Breast epithelium (tissue), 4 donors: ENCODE data around the gene VWF. TPM values are rescaled to one million over a fixed set of nuclear protein-coding genes. Genes with fewer than 3 reads are reported as not detected.

Experiments used
- DNase-seq, 2 donors: peaks; one replicate each; pipeline ENCODE4 v3.0.0-alpha.2; 2019; ENCODE audit warnings: low spot score in 2 of 2
- H3K27ac ChIP-seq, 2 donors: fragments of 200-600 bp; sonication (generic) in 1 of 2; one replicate each; pipeline ENCODE4 v1.5.1; 2016 to 2019; ENCODE audit warnings: mild to moderate bottlenecking in 1 of 2
- H3K27me3 ChIP-seq, 2 donors: fragments of 200-600 bp; sonication (generic) in 1 of 2; one replicate each; pipeline versions ENCODE4 v1.5.1 to v1.6.0; 2017 to 2019; ENCODE audit warnings: control low read depth in 1 of 2, mild to moderate bottlenecking in 1 of 2
- H3K36me3 ChIP-seq: fragments of 200-600 bp; one replicate; pipeline ENCODE4 v1.5.1; 2019
- H3K4me1 ChIP-seq, 2 donors: fragments of 200-600 bp; sonication (generic); one replicate each; pipeline ENCODE4 v1.5.1; 2016 to 2019; ENCODE audit warnings: control low read depth in 1 of 2
- H3K4me3 ChIP-seq, 3 donors: fragments of 200-600 bp; sonication (generic); 1 replicate in 2 of 3; 2 replicates in 1 of 3; pipeline ENCODE4 v1.5.1; 2016 to 2019; ENCODE audit warnings: mild to moderate bottlenecking in 3 of 3, moderate library complexity in 2 of 3
- H3K9me3 ChIP-seq, 2 donors: fragments of 200-600 bp; sonication (generic) in 1 of 2; one replicate each; pipeline ENCODE4 v1.5.1; 2016 to 2019; ENCODE audit warnings: control low read depth in 1 of 2
- POLR2A ChIP-seq: fragments of 450-650 bp; IDR thresholded peaks from one replicate; pipeline ENCODE4 v1.6.1; 2016; ENCODE audit warnings: antibody characterized with exemption, mild to moderate bottlenecking, moderate library complexity
- POLR2AphosphoS5 ChIP-seq, 3 donors: sonication (generic); formaldehyde crosslinking; IDR thresholded peaks; one replicate each; pipeline ENCODE4 v1.6.1; 2017; ENCODE audit warnings: antibody characterized with exemption in 3 of 3
- intact Hi-C: fragments of 100-400 bp; cut with DNase I; formaldehyde crosslinking; loops from one replicate; pipeline ENCODE4 v1.15.1; 2023; ENCODE audit warnings: low total_unique reads
- total RNA-seq, 3 donors: library from RNA; depleted of rRNA; stranded (reverse); fragments of >200 nt; gene quantifications; one replicate each; pipeline ENCODE4 v1.1.0, GENCODE V29; 2016
- TF ChIP-seq, protein P1 (sequence below), 3 donors: fragments of 450-650 bp; IDR thresholded peaks; one replicate each; pipeline ENCODE4 v1.5.1; 2016 to 2017; ENCODE audit warnings: antibody characterized with exemption in 3 of 3, mild to moderate bottlenecking in 3 of 3, moderate library complexity in 3 of 3

The VWF gene
- total RNA-seq, 3 donors from 2014 or later: 60.3 to 267 (median 117) TPM

DNA sequence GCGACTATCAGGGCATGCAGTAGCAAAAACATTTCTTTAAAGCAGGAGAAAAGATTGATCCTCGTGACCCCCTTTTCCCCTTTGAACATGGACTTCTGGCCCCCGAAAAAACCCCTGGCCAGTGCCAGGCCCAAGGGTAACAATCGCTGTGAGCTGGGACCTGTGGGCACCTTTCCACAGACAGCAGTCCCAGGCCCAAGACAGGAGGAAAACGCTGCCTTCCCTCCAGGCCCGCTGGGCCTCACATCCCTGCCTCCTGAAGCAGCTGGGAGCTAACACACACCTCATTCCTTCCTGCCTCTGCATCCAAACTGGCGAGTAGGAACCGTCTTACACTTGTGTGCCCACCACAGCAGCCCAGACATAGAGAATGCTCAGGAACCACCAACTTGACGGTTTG, 1.2 kb downstream of the VWF start:
- H3K9me3 ChIP-seq: no peaks in the 10 kb centered on the region
- H3K4me1 ChIP-seq: no peaks in the 10 kb centered on the region
- TF ChIP-seq POLR2AphosphoS5 (IDR thresholded peaks at IDR 0.05): no peak
- TF ChIP-seq POLR2A: no peak
- TF ChIP-seq, protein P1, sequence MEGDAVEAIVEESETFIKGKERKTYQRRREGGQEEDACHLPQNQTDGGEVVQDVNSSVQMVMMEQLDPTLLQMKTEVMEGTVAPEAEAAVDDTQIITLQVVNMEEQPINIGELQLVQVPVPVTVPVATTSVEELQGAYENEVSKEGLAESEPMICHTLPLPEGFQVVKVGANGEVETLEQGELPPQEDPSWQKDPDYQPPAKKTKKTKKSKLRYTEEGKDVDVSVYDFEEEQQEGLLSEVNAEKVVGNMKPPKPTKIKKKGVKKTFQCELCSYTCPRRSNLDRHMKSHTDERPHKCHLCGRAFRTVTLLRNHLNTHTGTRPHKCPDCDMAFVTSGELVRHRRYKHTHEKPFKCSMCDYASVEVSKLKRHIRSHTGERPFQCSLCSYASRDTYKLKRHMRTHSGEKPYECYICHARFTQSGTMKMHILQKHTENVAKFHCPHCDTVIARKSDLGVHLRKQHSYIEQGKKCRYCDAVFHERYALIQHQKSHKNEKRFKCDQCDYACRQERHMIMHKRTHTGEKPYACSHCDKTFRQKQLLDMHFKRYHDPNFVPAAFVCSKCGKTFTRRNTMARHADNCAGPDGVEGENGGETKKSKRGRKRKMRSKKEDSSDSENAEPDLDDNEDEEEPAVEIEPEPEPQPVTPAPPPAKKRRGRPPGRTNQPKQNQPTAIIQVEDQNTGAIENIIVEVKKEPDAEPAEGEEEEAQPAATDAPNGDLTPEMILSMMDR (IDR thresholded peaks at IDR 0.05): no peak
- intact Hi-C loops: no loop called here
- no peak for DNase-seq
- no peaks in the 10 kb centered on the region for H3K36me3 ChIP-seq
- H3K27me3 ChIP-seq: no peaks in the 10 kb centered on the region
- H3K27ac ChIP-seq: peak overlapping the region; percentile 40 to 72
- H3K4me3 ChIP-seq: peak overlapping the region; percentile 36 to 55 (median 39)

GRCh38 chr12:6122201-6122600, 2.3 kb downstream of the VWF start:
- H3K27me3 ChIP-seq: no peaks in the 10 kb centered on the region
- peak overlapping the region; percentile 36 to 55 (median 39) for H3K4me3 ChIP-seq
- no peaks in the 10 kb centered on the region for H3K36me3 ChIP-seq
- DNase-seq: no peak
- H3K9me3 ChIP-seq: no peaks in the 10 kb centered on the region
- H3K27ac ChIP-seq: peak overlapping the region in 1 of 2 donors; percentile 72
- intact Hi-C loops: no loop called here
- TF ChIP-seq POLR2A (no peak), POLR2AphosphoS5 (IDR thresholded peaks at IDR 0.05) (no peak)
- TF ChIP-seq, protein P1 (IDR thresholded peaks at IDR 0.05): no peak
- H3K4me1 ChIP-seq: no peaks in the 10 kb centered on the region

- H3K27ac ChIP-seq: peak overlapping the region in 1 of 2 donors; percentile 74
- DNase-seq: no peak
- intact Hi-C loops: no loop called here
Observed at GRCh38 chr12:6120796-6121473, 3.5 kb downstream of the VWF start.

GRCh38 chr12:6118891-6119568, 5.4 kb downstream of the VWF start:
- Histone ChIP-seq H3K36me3 (no peaks in the 10 kb centered on the region), H3K9me3 (no peaks in the 10 kb centered on the region), H3K4me3 (peak overlapping the region in 1 of 3 donors; percentile 31), H3K27me3 (no peaks in the 10 kb centered on the region), H3K4me1 (no peaks in the 10 kb centered on the region), H3K27ac (peak overlapping the region in 1 of 2 donors; percentile 25)
- intact Hi-C loops: no loop called here
- TF ChIP-seq POLR2AphosphoS5 (IDR thresholded peaks at IDR 0.05) (no peak), POLR2A (no peak)
- TF ChIP-seq, protein P1 (IDR thresholded peaks at IDR 0.05): no peak
- no peak for DNase-seq

More at GRCh38 chr12:6120796-6121473, 3.5 kb downstream of the VWF start:
- TF ChIP-seq POLR2AphosphoS5 (IDR thresholded peaks at IDR 0.05): no peak
- H3K4me1 ChIP-seq: no peaks in the 10 kb centered on the region
- no peaks in the 10 kb centered on the region for H3K36me3 ChIP-seq
- H3K9me3 ChIP-seq: no peaks in the 10 kb centered on the region
- H3K27me3 ChIP-seq: no peaks in the 10 kb centered on the region
- H3K4me3 ChIP-seq: peak overlapping the region; percentile 31 to 39 (median 36)

GRCh38 chr12:6116471-6117021, 7.9 kb downstream of the VWF start:
- H3K27ac ChIP-seq: peak overlapping the region; percentile 7 to 72

More at GRCh38 chr12:6116471-6117021, 7.9 kb downstream of the VWF start:
- DNase-seq: no peak
- Histone ChIP-seq H3K36me3 (no peaks in the 10 kb centered on the region), H3K4me1 (no peaks in the 10 kb centered on the region), H3K9me3 (no peaks in the 10 kb centered on the region), H3K27me3 (no peaks in the 10 kb centered on the region), H3K4me3 (no peak overlapping the region)
- TF ChIP-seq, protein P1 (IDR thresholded peaks at IDR 0.05): no peak
- TF ChIP-seq POLR2AphosphoS5 (IDR thresholded peaks at IDR 0.05) (peak; percentile 24 to 69 (median 62)), POLR2A (no peak)
- intact Hi-C loops: no loop called here
